Liver (tissue), 3 donors: ENCODE data around the gene VRK2.

Experiments
- CTCF ChIP-seq: fragments of 150-350 bp; IDR thresholded peaks from 2 replicates; pipeline ENCODE4 v1.5.1; 2017; ENCODE audit warnings: improper control_type of control experiment, low read depth, low read length; ENCODE audit not compliant: missing input control
- GABPA ChIP-seq, 2 donors: IDR thresholded peaks in 1 of 2; conservative IDR thresholded peaks in 1 of 2; 2 replicates each; pipeline ENCODE4 v1.6.1; 2016; ENCODE audit warnings: antibody characterized with exemption in 2 of 2, mild to moderate bottlenecking in 1 of 2, moderate library complexity in 1 of 2
- MAX ChIP-seq: IDR thresholded peaks from 2 replicates; pipeline ENCODE4 v1.6.1; 2016; ENCODE audit warnings: antibody characterized with exemption
- TF ChIP-seq, protein P1 (sequence below): IDR thresholded peaks from 2 replicates; pipeline ENCODE4 v1.6.1; 2016; ENCODE audit warnings: antibody characterized with exemption, mild to moderate bottlenecking
- donor health status: healthy.
- donor health status: healthy.

GRCh38 chr2:58135861-58136260 is 89.3 kb downstream of the VRK2 start:
- TF ChIP-seq, protein P1, sequence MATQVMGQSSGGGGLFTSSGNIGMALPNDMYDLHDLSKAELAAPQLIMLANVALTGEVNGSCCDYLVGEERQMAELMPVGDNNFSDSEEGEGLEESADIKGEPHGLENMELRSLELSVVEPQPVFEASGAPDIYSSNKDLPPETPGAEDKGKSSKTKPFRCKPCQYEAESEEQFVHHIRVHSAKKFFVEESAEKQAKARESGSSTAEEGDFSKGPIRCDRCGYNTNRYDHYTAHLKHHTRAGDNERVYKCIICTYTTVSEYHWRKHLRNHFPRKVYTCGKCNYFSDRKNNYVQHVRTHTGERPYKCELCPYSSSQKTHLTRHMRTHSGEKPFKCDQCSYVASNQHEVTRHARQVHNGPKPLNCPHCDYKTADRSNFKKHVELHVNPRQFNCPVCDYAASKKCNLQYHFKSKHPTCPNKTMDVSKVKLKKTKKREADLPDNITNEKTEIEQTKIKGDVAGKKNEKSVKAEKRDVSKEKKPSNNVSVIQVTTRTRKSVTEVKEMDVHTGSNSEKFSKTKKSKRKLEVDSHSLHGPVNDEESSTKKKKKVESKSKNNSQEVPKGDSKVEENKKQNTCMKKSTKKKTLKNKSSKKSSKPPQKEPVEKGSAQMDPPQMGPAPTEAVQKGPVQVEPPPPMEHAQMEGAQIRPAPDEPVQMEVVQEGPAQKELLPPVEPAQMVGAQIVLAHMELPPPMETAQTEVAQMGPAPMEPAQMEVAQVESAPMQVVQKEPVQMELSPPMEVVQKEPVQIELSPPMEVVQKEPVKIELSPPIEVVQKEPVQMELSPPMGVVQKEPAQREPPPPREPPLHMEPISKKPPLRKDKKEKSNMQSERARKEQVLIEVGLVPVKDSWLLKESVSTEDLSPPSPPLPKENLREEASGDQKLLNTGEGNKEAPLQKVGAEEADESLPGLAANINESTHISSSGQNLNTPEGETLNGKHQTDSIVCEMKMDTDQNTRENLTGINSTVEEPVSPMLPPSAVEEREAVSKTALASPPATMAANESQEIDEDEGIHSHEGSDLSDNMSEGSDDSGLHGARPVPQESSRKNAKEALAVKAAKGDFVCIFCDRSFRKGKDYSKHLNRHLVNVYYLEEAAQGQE, result no peak
- TF ChIP-seq MAX (no peak), CTCF (no peak), GABPA (IDR thresholded peaks at IDR 0.05 in 1 of 2, conservative IDR thresholded peaks at IDR 0.05 in 1 of 2) (no peak)
